Mucosa of stomach (tissue), 1 donor: ENCODE data around the gene PCED1B.

Experiments
- H3K27me3 ChIP-seq: one replicate; pipeline ENCODE4 v1.7.0; 2013; ENCODE audit warnings: mild to moderate bottlenecking, low read length; ENCODE audit not compliant: control insufficient read depth, insufficient read depth
- H3K36me3 ChIP-seq: one replicate; pipeline ENCODE4 v1.7.0; 2013; ENCODE audit warnings: low read length; ENCODE audit not compliant: control insufficient read depth, insufficient read depth
- H3K4me1 ChIP-seq: one replicate; pipeline ENCODE4 v1.7.0; 2013; ENCODE audit warnings: mild to moderate bottlenecking, low read length; ENCODE audit not compliant: control insufficient read depth, insufficient read depth
- H3K4me3 ChIP-seq: one replicate; pipeline ENCODE4 v1.7.0; 2013; ENCODE audit warnings: low read length
- H3K9ac ChIP-seq: one replicate; pipeline ENCODE4 v1.7.0; 2013; ENCODE audit warnings: mild to moderate bottlenecking, low read length, moderate library complexity
- H3K9me3 ChIP-seq: one replicate; pipeline ENCODE4 v1.7.0; 2013; ENCODE audit warnings: mild to moderate bottlenecking, low read length, moderate library complexity; ENCODE audit not compliant: control insufficient read depth
- donor health status: Pancreatic carcinoma.

PCED1B gene

DNA sequence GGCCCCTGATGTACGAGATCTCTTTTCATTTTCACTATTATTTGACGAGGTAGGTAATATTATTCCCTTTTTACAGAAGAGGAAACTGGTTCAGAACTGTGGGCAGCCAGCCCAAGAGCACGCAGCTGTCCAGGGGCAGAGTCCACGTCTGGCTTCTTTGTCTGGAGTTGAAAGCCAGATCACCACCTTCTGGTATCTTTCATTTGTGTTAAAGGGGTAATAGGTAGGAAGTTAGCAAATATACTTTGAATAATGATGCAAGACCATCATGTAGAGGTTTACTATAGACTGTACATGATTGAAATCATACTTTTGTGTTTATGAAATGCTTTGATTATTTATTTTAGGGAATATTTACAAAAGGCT, 144.4 kb downstream of the PCED1B start:
- no peaks in the 10 kb centered on the region for H3K9me3 ChIP-seq
- no peaks in the 10 kb centered on the region for H3K36me3 ChIP-seq
- H3K4me1 ChIP-seq: peaks cover 32% of the 10 kb centered on the region
- H3K9ac ChIP-seq: no peak overlapping the region
- no peak overlapping the region for H3K4me3 ChIP-seq
- H3K27me3 ChIP-seq: no peaks in the 10 kb centered on the region

DNA sequence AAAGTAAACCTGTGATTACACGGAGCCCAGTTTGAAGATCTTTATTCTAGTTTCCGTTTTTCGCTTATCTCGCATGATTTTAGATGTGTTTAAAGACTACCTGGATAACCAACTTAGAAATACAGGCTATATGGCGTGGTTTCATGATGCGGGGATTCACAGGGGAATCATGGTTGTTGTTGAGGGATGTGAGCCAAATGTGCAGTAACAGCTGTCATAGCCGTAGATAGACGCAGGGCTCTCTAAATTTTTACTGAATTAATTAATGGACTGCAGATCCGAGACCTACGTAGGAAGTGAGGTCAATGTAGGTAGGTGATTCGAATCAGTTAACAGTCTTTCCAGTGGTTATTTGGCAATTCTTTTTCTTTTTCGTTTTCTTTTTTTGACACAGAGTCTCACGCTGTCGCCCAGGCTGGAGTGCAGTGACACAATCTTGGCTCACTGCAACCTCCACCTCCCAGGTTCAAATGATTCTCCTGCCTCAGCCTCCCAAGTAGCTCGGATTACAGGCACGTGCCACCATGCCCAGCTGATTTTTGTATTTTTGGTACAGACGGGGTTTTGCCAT, 145.2 kb downstream of the PCED1B start:
- no peaks in the 10 kb centered on the region for H3K9me3 ChIP-seq
- no peaks in the 10 kb centered on the region for H3K27me3 ChIP-seq
- peaks cover 32% of the 10 kb centered on the region for H3K4me1 ChIP-seq
- no peak overlapping the region for H3K9ac ChIP-seq
- H3K36me3 ChIP-seq: no peaks in the 10 kb centered on the region
- H3K4me3 ChIP-seq: no peak overlapping the region

DNA sequence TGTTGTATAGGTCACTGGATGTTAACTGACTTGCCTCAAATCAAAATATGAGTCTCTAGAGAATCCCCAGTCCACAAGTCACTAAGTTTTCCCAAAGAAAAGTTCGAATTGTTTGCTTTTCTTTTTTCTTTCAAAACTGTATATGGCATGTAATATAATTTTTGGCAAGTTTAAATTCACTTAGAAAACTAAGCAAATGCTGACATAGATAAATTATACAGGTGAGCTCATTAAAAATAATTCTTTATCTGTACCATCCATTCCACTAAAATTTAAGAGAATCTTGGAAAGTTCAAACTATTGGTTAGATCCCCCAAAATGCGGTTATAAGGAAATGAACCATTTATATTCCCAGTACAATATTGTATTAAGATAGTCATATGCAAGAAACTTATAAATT, 145.9 kb downstream of the PCED1B start:
- H3K4me1 ChIP-seq: peaks cover 32% of the 10 kb centered on the region
- H3K9ac ChIP-seq: no peak overlapping the region
- no peaks in the 10 kb centered on the region for H3K9me3 ChIP-seq
- H3K4me3 ChIP-seq: no peak overlapping the region
- no peaks in the 10 kb centered on the region for H3K27me3 ChIP-seq
- no peaks in the 10 kb centered on the region for H3K36me3 ChIP-seq

DNA sequence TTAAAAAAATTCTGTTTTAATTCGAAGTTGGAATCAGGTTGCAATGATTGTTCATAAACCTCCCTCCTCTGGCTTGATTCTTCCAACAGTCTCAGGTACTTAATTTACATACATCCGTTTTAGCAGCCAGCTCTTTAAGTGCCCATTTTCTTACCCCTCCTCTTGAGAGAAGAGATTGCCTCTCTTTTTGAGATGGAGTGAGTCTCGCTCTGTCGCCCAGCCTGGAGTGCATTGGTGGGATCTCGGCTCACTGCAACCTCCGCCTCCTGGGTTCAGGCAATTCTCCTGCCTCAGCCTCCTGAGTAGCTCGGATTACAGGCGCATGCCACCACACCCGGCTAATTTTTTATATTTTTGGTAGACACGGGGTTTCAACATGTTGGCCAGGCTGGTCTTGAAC, 146.8 kb downstream of the PCED1B start:
- H3K9ac ChIP-seq: no peak overlapping the region
- H3K4me1 ChIP-seq: peaks cover 29% of the 10 kb centered on the region
- no peak overlapping the region for H3K4me3 ChIP-seq
- no peaks in the 10 kb centered on the region for H3K9me3 ChIP-seq
- no peaks in the 10 kb centered on the region for H3K27me3 ChIP-seq
- H3K36me3 ChIP-seq: no peaks in the 10 kb centered on the region

DNA sequence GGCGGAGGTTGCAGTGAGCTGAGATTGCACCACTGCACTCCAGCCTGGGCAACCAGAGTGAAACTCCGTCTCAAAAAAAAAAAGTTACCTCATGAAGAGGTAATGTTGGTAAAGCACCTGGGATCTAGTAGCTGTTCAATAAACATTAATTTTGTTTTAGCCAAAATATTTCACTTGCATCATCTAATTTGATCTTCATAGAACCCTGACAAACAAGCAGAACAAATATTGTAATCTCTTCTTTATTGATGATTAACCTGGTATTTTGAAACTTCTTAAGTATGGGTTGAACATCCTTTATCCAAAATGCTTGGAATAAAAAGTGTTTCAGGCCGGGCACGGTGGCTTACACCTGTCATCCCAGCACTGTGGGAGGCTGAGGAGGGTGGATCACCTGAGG, 149.4 kb downstream of the PCED1B start:
- H3K36me3 ChIP-seq: no peaks in the 10 kb centered on the region
- no peak overlapping the region for H3K4me3 ChIP-seq
- no peak overlapping the region for H3K9ac ChIP-seq
- H3K27me3 ChIP-seq: no peaks in the 10 kb centered on the region
- H3K4me1 ChIP-seq: peaks cover 9% of the 10 kb centered on the region
- no peaks in the 10 kb centered on the region for H3K9me3 ChIP-seq

DNA sequence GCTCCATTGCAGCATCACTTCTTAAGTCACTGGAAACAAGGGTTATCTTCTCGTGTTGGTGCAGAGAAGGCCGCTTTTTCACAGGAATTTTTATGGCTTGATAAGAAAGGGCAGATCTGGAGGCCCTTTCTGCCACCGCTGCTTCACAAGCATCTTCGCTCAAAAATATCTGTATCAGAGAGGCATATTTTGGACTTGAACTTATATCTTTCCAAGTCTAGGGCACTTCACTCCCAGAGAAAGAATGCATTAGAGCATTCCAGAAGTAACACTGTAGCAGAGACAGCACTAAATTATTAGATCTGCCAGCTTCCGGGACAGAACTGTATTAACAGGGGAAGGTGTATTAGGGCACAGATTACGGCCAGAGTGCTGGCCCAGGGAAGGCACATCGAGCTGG, 152.0 kb downstream of the PCED1B start:
- no peaks in the 10 kb centered on the region for H3K27me3 ChIP-seq
- H3K9ac ChIP-seq: no peak overlapping the region
- no peaks in the 10 kb centered on the region for H3K36me3 ChIP-seq
- no peak overlapping the region for H3K4me3 ChIP-seq
- no peaks in the 10 kb centered on the region for H3K4me1 ChIP-seq
- H3K9me3 ChIP-seq: no peaks in the 10 kb centered on the region

DNA sequence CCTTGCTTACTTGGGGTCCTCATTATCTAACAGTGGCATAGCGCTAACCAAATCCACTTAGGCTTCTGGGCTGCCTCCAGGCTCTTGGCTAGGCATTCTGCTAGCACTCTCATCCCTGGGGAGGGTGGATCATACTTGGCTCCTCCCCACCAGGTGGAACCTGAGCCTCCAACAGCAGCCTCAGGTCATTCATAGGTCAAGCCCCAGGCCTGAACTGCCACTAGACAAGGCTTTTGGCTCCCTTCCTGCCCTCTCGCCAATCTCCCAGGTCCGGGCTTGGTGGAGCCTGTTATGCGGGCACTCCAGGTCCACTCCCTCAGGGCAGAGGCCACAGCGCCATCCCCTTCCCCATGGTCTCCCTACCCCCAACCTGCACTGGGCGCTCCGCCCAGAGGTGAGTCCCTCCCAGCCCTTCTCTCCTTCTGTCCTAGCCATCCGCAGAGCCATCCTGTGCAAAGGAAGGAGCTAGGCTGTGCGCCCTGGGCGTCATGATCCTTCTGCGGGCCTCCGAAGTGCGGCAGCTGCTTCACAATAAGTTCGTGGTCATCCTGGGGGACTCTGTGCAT, 155.2 kb downstream of the PCED1B start:
- no peaks in the 10 kb centered on the region for H3K27me3 ChIP-seq
- no peaks in the 10 kb centered on the region for H3K9me3 ChIP-seq
- H3K9ac ChIP-seq: no peak overlapping the region
- no peaks in the 10 kb centered on the region for H3K4me1 ChIP-seq
- no peak overlapping the region for H3K4me3 ChIP-seq
- no peaks in the 10 kb centered on the region for H3K36me3 ChIP-seq

DNA sequence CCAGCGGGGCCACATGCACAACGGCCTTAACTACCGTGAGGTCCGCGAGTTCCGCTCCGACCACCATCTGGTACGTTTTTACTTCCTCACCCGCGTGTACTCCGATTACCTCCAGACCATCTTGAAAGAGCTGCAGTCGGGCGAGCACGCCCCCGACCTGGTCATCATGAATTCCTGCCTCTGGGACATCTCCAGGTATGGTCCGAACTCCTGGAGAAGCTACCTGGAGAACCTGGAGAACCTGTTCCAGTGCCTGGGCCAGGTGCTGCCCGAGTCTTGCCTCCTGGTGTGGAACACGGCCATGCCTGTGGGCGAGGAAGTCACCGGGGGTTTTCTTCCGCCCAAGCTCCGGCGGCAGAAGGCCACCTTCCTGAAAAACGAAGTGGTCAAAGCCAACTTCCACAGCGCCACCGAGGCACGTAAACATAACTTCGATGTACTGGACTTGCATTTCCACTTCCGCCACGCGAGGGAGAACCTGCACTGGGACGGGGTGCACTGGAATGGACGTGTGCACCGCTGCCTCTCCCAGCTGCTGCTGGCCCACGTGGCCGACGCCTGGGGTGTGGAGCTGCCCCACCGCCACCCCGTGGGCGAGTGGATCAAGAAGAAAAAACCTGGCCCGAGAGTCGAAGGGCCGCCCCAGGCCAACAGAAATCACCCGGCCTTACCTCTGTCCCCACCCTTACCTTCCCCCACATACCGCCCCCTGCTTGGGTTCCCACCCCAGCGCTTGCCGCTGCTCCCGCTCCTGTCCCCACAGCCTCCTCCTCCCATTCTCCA, 156.0 kb downstream of the PCED1B start:
- no peak overlapping the region for H3K9ac ChIP-seq
- no peak overlapping the region for H3K4me3 ChIP-seq
- no peaks in the 10 kb centered on the region for H3K27me3 ChIP-seq
- no peaks in the 10 kb centered on the region for H3K9me3 ChIP-seq
- H3K36me3 ChIP-seq: no peaks in the 10 kb centered on the region
- H3K4me1 ChIP-seq: no peaks in the 10 kb centered on the region

DNA sequence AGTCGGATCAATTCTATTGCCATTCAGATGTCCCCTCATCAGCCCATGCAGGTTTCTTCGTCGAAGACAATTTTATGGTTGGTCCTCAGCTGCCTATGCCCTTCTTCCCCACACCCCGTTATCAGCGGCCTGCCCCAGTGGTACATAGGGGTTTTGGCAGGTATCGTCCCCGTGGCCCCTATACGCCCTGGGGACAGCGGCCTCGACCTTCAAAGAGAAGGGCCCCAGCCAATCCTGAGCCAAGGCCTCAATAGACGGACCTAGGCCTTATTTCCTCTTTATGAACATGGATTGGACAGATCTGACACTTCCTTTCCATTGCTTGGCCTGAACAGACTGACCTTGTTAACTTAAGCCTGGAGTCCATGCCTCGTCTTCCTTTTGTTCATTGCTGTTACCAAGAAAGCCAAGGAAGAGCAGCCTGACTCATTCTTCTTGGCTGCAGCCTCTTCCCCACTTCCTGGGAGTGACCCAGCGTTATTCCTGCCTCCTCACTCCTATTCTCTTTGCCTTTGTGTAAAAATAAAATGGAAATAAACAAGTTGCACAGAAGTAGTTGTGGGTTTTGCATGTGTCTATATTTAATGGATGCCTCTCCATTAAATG, 156.8 kb downstream of the PCED1B start:
- Histone ChIP-seq H3K9ac (no peak overlapping the region), H3K4me3 (no peak overlapping the region), H3K4me1 (no peaks in the 10 kb centered on the region), H3K27me3 (no peaks in the 10 kb centered on the region), H3K9me3 (no peaks in the 10 kb centered on the region), H3K36me3 (no peaks in the 10 kb centered on the region)

DNA sequence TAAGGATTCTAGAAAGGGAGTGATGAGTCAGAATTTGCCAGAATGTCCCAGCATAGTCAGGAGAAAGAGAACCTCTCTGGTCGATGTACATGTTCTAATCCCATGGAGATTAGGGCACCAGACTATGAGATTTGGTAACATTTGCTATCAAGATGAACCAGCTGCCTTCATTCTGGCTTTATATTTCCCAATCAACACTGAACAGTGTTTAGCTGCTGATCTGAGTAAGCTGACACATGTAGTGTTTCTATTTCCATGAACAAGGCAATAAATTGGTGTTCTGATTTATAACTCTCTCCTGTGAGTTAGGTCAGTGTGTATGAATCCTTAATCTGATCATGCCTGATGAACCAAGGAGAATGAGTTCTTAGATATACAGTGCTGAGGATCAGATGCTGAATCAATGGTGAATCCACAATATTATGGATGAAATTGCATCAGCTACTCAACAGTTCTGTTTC, 158.4 kb downstream of the PCED1B start:
- H3K4me3 ChIP-seq: no peak overlapping the region
- no peaks in the 10 kb centered on the region for H3K27me3 ChIP-seq
- H3K36me3 ChIP-seq: no peaks in the 10 kb centered on the region
- H3K9ac ChIP-seq: no peak overlapping the region
- no peaks in the 10 kb centered on the region for H3K9me3 ChIP-seq
- no peaks in the 10 kb centered on the region for H3K4me1 ChIP-seq

DNA sequence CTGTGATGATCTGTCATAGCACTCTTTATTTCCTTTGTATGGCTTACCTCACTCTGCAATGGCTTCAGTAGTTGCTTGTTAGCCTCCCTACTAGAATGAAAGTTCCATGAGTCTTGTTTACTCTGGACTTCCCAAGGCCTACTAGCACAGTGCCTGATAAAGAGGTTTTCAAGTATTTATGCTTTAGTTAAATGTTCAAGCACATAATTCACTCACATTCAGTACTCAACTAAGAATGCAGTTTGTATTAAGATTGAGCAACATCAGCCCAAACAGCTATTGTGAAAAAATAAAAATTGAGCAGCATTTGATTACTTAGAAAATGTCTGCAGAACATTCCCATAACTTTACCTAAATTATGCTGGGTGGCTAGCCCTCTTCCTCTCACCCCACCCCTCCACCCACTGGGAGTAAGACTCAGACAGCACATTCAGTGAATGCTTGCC, 159.3 kb downstream of the PCED1B start:
- Histone ChIP-seq H3K9ac (no peak overlapping the region), H3K27me3 (no peaks in the 10 kb centered on the region), H3K4me1 (no peaks in the 10 kb centered on the region), H3K36me3 (no peaks in the 10 kb centered on the region), H3K9me3 (no peaks in the 10 kb centered on the region), H3K4me3 (no peak overlapping the region)

DNA sequence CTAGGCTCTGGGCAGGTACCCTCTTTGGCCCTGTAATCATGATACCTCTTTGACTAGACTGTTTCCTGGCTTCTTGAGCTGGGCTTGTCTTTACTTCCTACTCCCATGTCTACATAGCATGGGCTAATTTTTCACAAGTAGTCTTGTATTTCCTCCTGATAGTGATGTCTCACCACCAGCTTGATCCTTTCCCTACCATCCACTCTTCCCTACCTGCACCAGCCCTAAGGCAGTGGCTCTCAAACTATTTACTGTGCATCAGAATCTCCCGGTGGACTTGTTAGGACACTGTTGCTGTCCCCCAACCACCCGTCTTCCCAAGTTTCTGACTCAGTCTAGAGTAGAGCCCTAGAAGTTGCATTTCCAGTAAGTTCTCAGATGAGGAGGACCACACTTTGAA, 163.0 kb downstream of the PCED1B start:
- no peak overlapping the region for H3K9ac ChIP-seq
- H3K27me3 ChIP-seq: no peaks in the 10 kb centered on the region
- H3K4me1 ChIP-seq: peaks cover 7% of the 10 kb centered on the region
- H3K36me3 ChIP-seq: no peaks in the 10 kb centered on the region
- no peaks in the 10 kb centered on the region for H3K9me3 ChIP-seq
- H3K4me3 ChIP-seq: no peak overlapping the region
